ENCODE measurements around the gene CAD.

The CAD gene

GRCh38 chr2:27231921-27232320 is 14.8 kb downstream of the CAD start:
- no peak for DNase-seq

- no peak for DNase-seq
Measured at GRCh38 chr2:27233341-27233740, 16.2 kb downstream of the CAD start.

GRCh38 chr2:27236136-27236535 is 19.0 kb downstream of the CAD start:
- DNase-seq, result no peak

- no peak for DNase-seq
Measured at GRCh38 chr2:27236626-27237025, 19.5 kb downstream of the CAD start.

- no peak for DNase-seq
Measured at GRCh38 chr2:27237341-27237945, 20.3 kb downstream of the CAD start.

GRCh38 chr2:27238976-27239375 is 21.8 kb downstream of the CAD start:
- DNase-seq, result no peak

- no peak for DNase-seq
Measured at GRCh38 chr2:27240406-27240805, 23.2 kb downstream of the CAD start.

- no peak for DNase-seq
Measured at GRCh38 chr2:27241761-27242613, 24.8 kb downstream of the CAD start.

GRCh38 chr2:27242614-27242951 is 25.4 kb downstream of the CAD start:
- no peak for DNase-seq

GRCh38 chr2:27243391-27244130 is 26.4 kb downstream of the CAD start:
- DNase-seq, result no peak

- no peak for DNase-seq
Measured at GRCh38 chr2:27245116-27245515, 27.9 kb downstream of the CAD start.

GRCh38 chr2:27245626-27246025 is 28.5 kb downstream of the CAD start:
- no peak for DNase-seq

- DNase-seq, result no peak
Measured at GRCh38 chr2:27247893-27248292, 30.7 kb downstream of the CAD start.

- DNase-seq, result no peak
Measured at GRCh38 chr2:27249159-27249890, 32.2 kb downstream of the CAD start.

GRCh38 chr2:27249891-27250651 is 32.9 kb downstream of the CAD start:
- DNase-seq, result peak; percentile 86

GRCh38 chr2:27250652-27251379 is 33.6 kb downstream of the CAD start:
- DNase-seq, result no peak

GRCh38 chr2:27251766-27252165 is 34.6 kb downstream of the CAD start:
- DNase-seq, result no peak

- no peak for DNase-seq
Measured at GRCh38 chr2:27255187-27255586, 38.0 kb downstream of the CAD start.

GRCh38 chr2:27255660-27256059 is 38.5 kb downstream of the CAD start:
- no peak for DNase-seq

GRCh38 chr2:27256855-27257454 is 39.8 kb downstream of the CAD start:
- no peak for DNase-seq

GRCh38 chr2:27258051-27258450 is 40.9 kb downstream of the CAD start:
- no peak for DNase-seq

Measured in NCI-H82 (cell line).